HCT116 (cell line): ENCODE measurements around the gene ABRAXAS1. TPM values are rescaled to one million over a fixed set of nuclear protein-coding genes. Genes with fewer than 3 reads are reported as not detected.

ENCODE experiments used
- ATAC-seq: fragments of 200-7000 bp; cut with Tn5 transposase; 2 replicates; pipeline ENCODE4 v1.9.1; 2020; ENCODE audit warnings: mild to moderate bottlenecking, moderate library complexity
- BruUV-seq: library from RNA; stranded (reverse); fragments of 400-500 nt; replicated peaks from 2 replicates; lab custom pipeline; 2021; lab: Mats Ljungman, UMichigan
- CTCF ChIA-PET: fragments of 300-600 bp; sonication (Branson Sonifier 250); formaldehyde crosslinking; loops from one replicate; lab custom pipeline; 2021; ENCODE audit warnings: antibody characterized with exemption; lab: Charles Lee
- POLR2A ChIA-PET: fragments of 300-600, 350-600 bp; sonication (Branson Sonifier 250); formaldehyde crosslinking; loops from one replicate; lab custom pipeline; 2021; ENCODE audit warnings: antibody characterized with exemption; lab: Charles Lee
- RAD21 ChIA-PET, 2 experiments: fragments of 300-600 bp; sonication (Branson Sonifier 250); formaldehyde crosslinking; loops; one replicate each; lab custom pipeline; 2023; ENCODE audit warnings: low total read pairs in 2 of 2; ENCODE audit not compliant: uncharacterized antibody in 2 of 2, unreplicated experiment in 2 of 2, low non-redundant PET in 1 of 2; lab: Charles Lee
- DNase-seq: peaks from one replicate; pipeline ENCODE4 v3.0.0-alpha.2; 2010; ENCODE audit warnings: low read depth, low spot score
- H2AFZ ChIP-seq: fragments of 200-600 bp; shearing (Covaris generic), sonication (generic); 2 replicates; pipeline ENCODE4 v1.6.1; 2017; ENCODE audit warnings: low read depth, mixed run types, mixed read lengths, antibody characterized with exemption, low read length; ENCODE audit not compliant: poor library complexity, severe bottlenecking
- H3K27ac ChIP-seq: 2 replicates; pipeline ENCODE4 v1.5.1; 2012; ENCODE audit warnings: low read depth, low read length
- H3K27me3 ChIP-seq: fragments of 200-600 bp; sonication (generic); 2 replicates; pipeline ENCODE4 v1.6.1; 2016; ENCODE audit warnings: mixed run types, low read length, mixed read lengths; ENCODE audit not compliant: insufficient read depth
- H3K36me3 ChIP-seq, 2 experiments: fragments of 200-500 bp in 1 of 2; fragments of 200-600 bp in 1 of 2; sonication (Bioruptor generic) in 1 of 2; sonication (generic) in 1 of 2; 2 replicates each; pipeline versions ENCODE4 v1.5.1 to v1.6.1; 2014 to 2016; ENCODE audit warnings: low read length in 2 of 2, inconsistent platforms in 1 of 2, mixed read lengths in 1 of 2, mixed run types in 1 of 2; ENCODE audit not compliant: insufficient read depth in 2 of 2, control insufficient read depth in 1 of 2
- H3K4me1 ChIP-seq, 2 experiments: fragments of 200-600 bp in 1 of 2; sonication (generic) in 1 of 2; 2 replicates each; pipeline versions ENCODE4 v1.5.1 to v1.6.1; 2012 to 2017; ENCODE audit warnings: low read length in 2 of 2, inconsistent platforms in 1 of 2, mild to moderate bottlenecking in 1 of 2, mixed read lengths in 1 of 2, mixed run types in 1 of 2, moderate library complexity in 1 of 2; ENCODE audit not compliant: insufficient read depth in 2 of 2, control insufficient read depth in 1 of 2
- H3K4me2 ChIP-seq: fragments of 200-600 bp; sonication (generic); 2 replicates; pipeline ENCODE4 v1.6.1; 2017; ENCODE audit warnings: mixed run types, low read length, mixed read lengths
- H3K4me3 ChIP-seq, 2 experiments: fragments of 200-600 bp in 1 of 2; sonication (generic) in 1 of 2; replicated peaks in 1 of 2; 2 replicates each; pipeline ENCODE4 v1.5.1; 2011 to 2016; ENCODE audit warnings: low read length in 2 of 2, control low read depth in 1 of 2, low read depth in 1 of 2, mild to moderate bottlenecking in 1 of 2, mixed read lengths in 1 of 2, mixed run types in 1 of 2
- H3K79me2 ChIP-seq: fragments of 200-600 bp; sonication (generic); 2 replicates; pipeline ENCODE4 v1.6.1; 2017; ENCODE audit warnings: mild to moderate bottlenecking, mixed run types, low read length, moderate library complexity, mixed read lengths; ENCODE audit not compliant: insufficient read depth
- H3K9ac ChIP-seq: fragments of 200-600 bp; sonication (generic); 2 replicates; pipeline ENCODE4 v1.6.1; 2016; ENCODE audit warnings: low read length, mixed read lengths
- H3K9me2 ChIP-seq: fragments of 200-600 bp; sonication (generic), shearing (Covaris generic); 2 replicates; pipeline ENCODE4 v1.6.1; 2017; ENCODE audit warnings: mixed run types, mild to moderate bottlenecking, moderate library complexity; ENCODE audit not compliant: insufficient read depth
- H3K9me3 ChIP-seq, 2 experiments: fragments of 200-500 bp in 1 of 2; fragments of 200-600 bp in 1 of 2; sonication (Bioruptor generic) in 1 of 2; sonication (generic) in 1 of 2; 2 replicates each; pipeline ENCODE4 v1.6.1; 2014 to 2017; ENCODE audit warnings: low read length in 2 of 2, mixed read lengths in 2 of 2, inconsistent platforms in 1 of 2, low read depth in 1 of 2, mild to moderate bottlenecking in 1 of 2, mixed run types in 1 of 2, moderate library complexity in 1 of 2; ENCODE audit not compliant: control insufficient read depth in 1 of 2, insufficient read depth in 1 of 2
- H4K20me1 ChIP-seq: fragments of 200-600 bp; sonication (generic), shearing (Covaris generic); 2 replicates; pipeline ENCODE4 v1.6.1; 2017; ENCODE audit warnings: mixed run types, mild to moderate bottlenecking, moderate library complexity; ENCODE audit not compliant: insufficient read depth
- CBX3 ChIP-seq: IDR thresholded peaks from 2 replicates; pipeline ENCODE4 v1.6.1; 2012; ENCODE audit warnings: low read depth
- CEBPB ChIP-seq: IDR thresholded peaks from 2 replicates; pipeline ENCODE4 v1.6.1; 2012; ENCODE audit warnings: low read depth
- CTCF ChIP-seq, 3 experiments: fragments of 200-600 bp in 1 of 3; sonication (generic) in 1 of 3; IDR thresholded peaks in 2 of 3; conservative IDR thresholded peaks in 1 of 3; 2 replicates each; pipeline ENCODE4 v1.5.1; 2012 to 2017; ENCODE audit warnings: low read depth in 2 of 3, low read length in 2 of 3, antibody characterized with exemption in 1 of 3, borderline replicate concordance in 1 of 3, control low read depth in 1 of 3, mild to moderate bottlenecking in 1 of 3, mixed read lengths in 1 of 3, mixed run types in 1 of 3, moderate library complexity in 1 of 3; ENCODE audit not compliant: insufficient read depth in 1 of 3
- EGR1 ChIP-seq: IDR thresholded peaks from 2 replicates; pipeline ENCODE4 v1.6.1; 2012; ENCODE audit warnings: low read depth
- ELF1 ChIP-seq: IDR thresholded peaks from 2 replicates; pipeline ENCODE4 v1.6.1; 2012; ENCODE audit warnings: low read depth, borderline replicate concordance
- EZH2 ChIP-seq: fragments of 200-600 bp; sonication (generic); IDR thresholded peaks from 2 replicates; pipeline ENCODE4 v1.6.1; 2017; ENCODE audit warnings: antibody characterized with exemption, mixed run types
- EZH2phosphoT487 ChIP-seq: fragments of 200-600 bp; IDR thresholded peaks from 2 replicates; pipeline ENCODE4 v1.6.1; 2018; ENCODE audit warnings: antibody characterized with exemption, borderline replicate concordance
- POLR2AphosphoS5 ChIP-seq: IDR thresholded peaks from 2 replicates; pipeline ENCODE4 v1.6.1; 2011; ENCODE audit warnings: mild to moderate bottlenecking, low read depth, low read length, moderate library complexity
- RAD21 ChIP-seq: IDR thresholded peaks from 2 replicates; pipeline ENCODE4 v1.6.1; 2012; ENCODE audit warnings: low read depth, mild to moderate bottlenecking
- REST ChIP-seq: IDR thresholded peaks from 2 replicates; pipeline ENCODE4 v1.6.1; 2012; ENCODE audit warnings: low read depth
- SIN3A ChIP-seq: IDR thresholded peaks from 2 replicates; pipeline ENCODE4 v1.6.1; 2012; ENCODE audit warnings: low read depth
- TCF7L2 ChIP-seq: IDR thresholded peaks from 2 replicates; pipeline ENCODE4 v1.7.0; 2011; ENCODE audit warnings: borderline replicate concordance, inconsistent platforms; ENCODE audit not compliant: insufficient read depth, insufficient read length; ENCODE audit errors: extremely low read depth
- YY1 ChIP-seq: IDR thresholded peaks from 2 replicates; pipeline ENCODE4 v1.6.1; 2011; ENCODE audit warnings: low read length, low read depth, moderate library complexity, mild to moderate bottlenecking; ENCODE audit not compliant: insufficient replicate concordance; ENCODE audit errors: extremely low read depth
- ZFX ChIP-seq: fragments of 450-650 bp; IDR thresholded peaks from 2 replicates; pipeline ENCODE4 v1.6.1; 2017
- intact Hi-C: fragments of 100-400 bp; cut with micrococcal nuclease; formaldehyde crosslinking; loops from 2 replicates; pipeline ENCODE4 v1.10.0; 2022
- total RNA-seq: library from RNA; stranded (reverse); gene quantifications from one replicate; pipeline ENCODE4 v1.2.1, GENCODE V29; 2021; ENCODE audit not compliant: unreplicated experiment

The ABRAXAS1 gene
- total RNA-seq, 1 experiment from 2014 or later, result 23.3 TPM

GRCh38 chr4:83431200-83431599 lies 53.7 kb downstream of the ABRAXAS1 start:
- intact Hi-C loops, result no loop called here
- no peaks in the 10 kb centered on the region for H4K20me1 ChIP-seq
- H2AFZ ChIP-seq, result no peak overlapping the region
- ChIA-PET CTCF (no interaction called here), RAD21 (no interaction called here), POLR2A (no interaction called here)
- no peaks in the 10 kb centered on the region for H3K79me2 ChIP-seq
- no peak overlapping the region for H3K27ac ChIP-seq
- H3K27me3 ChIP-seq, result no peaks in the 10 kb centered on the region
- H3K9me2 ChIP-seq, result no peaks in the 10 kb centered on the region
- H3K4me2 ChIP-seq, result no peak overlapping the region
- no peaks in the 10 kb centered on the region for H3K9me3 ChIP-seq
- DNase-seq (no peak), ATAC-seq (no peak)
- no peaks in the 10 kb centered on the region for H3K36me3 ChIP-seq
- BruUV-seq, result no TSS peak
- no peaks in the 10 kb centered on the region for H3K4me1 ChIP-seq
- H3K4me3 ChIP-seq, result no peak overlapping the region
- no peak for TF ChIP-seq YY1
- no peak for TF ChIP-seq ZFX
- no peak overlapping the region for H3K9ac ChIP-seq

GRCh38 chr4:83418211-83418610 lies 66.7 kb downstream of the ABRAXAS1 start:
- H3K36me3 ChIP-seq, result peaks cover 0 to 9% of the 10 kb centered on the region in 2 experiments; a peak in 2 of 4 replicates
- H4K20me1 ChIP-seq, result no peaks in the 10 kb centered on the region
- H3K4me2 ChIP-seq, result no peak overlapping the region
- POLR2A ChIA-PET, result no interaction called here
- H3K4me1 ChIP-seq, result no peaks in the 10 kb centered on the region
- no peaks in the 10 kb centered on the region for H3K79me2 ChIP-seq
- CTCF ChIA-PET, result no interaction called here
- H3K27ac ChIP-seq, result no peak overlapping the region
- H3K27me3 ChIP-seq, result no peaks in the 10 kb centered on the region
- no TSS peak for BruUV-seq
- H3K9ac ChIP-seq, result no peak overlapping the region
- no peak overlapping the region for H2AFZ ChIP-seq
- H3K4me3 ChIP-seq, result no peak overlapping the region
- intact Hi-C loops, result no loop called here
- DNase-seq (no peak), ATAC-seq (no peak)
- RAD21 ChIA-PET, result no interaction called here
- no peaks in the 10 kb centered on the region for H3K9me3 ChIP-seq
- H3K9me2 ChIP-seq, result no peaks in the 10 kb centered on the region
- TF ChIP-seq YY1 (no peak), ZFX (no peak), EZH2phosphoT487 (no peak), RAD21 (no peak), SIN3A (no peak), TCF7L2 (no peak), CEBPB (no peak), ELF1 (no peak), EGR1 (no peak), CBX3 (no peak), REST (no peak), CTCF (IDR thresholded peaks at IDR 0.05 in 2 of 3, conservative IDR thresholded peaks at IDR 0.05 in 1 of 3; ENCODE audit: borderline replicate concordance in 1 of 3, insufficient read depth in 1 of 3, low read depth in 2 of 3, low read length in 2 of 3) (no peak), EZH2 (no peak), POLR2AphosphoS5 (no peak)
